DND-41 (cell line): ENCODE measurements around the gene PLAC1.

ENCODE experiments used
- ATAC-seq: fragments of 200-7000 bp; cut with Tn5 transposase; 3 replicates; pipeline ENCODE4 v1.9.1; 2021; ENCODE audit warnings: low read depth; ENCODE audit not compliant: insufficient read depth
- DNase-seq: peaks from one replicate; pipeline ENCODE4 v3.0.0-alpha.2; 2020
- H2AFZ ChIP-seq: 2 replicates; pipeline ENCODE4 v1.6.0; 2012; ENCODE audit warnings: low read depth, low read length
- H3K27ac ChIP-seq: 2 replicates; pipeline ENCODE4 v1.5.1; 2012; ENCODE audit warnings: low read length, inconsistent platforms
- H3K27me3 ChIP-seq: fragments of 200-600 bp; sonication (generic); 2 replicates; pipeline ENCODE4 v1.6.0; 2012; ENCODE audit warnings: low read length, mild to moderate bottlenecking, inconsistent platforms; ENCODE audit not compliant: insufficient read depth, poor library complexity
- H3K36me3 ChIP-seq: 2 replicates; pipeline ENCODE4 v1.5.1; 2012; ENCODE audit warnings: low read length, inconsistent platforms; ENCODE audit not compliant: insufficient read depth
- H3K4me1 ChIP-seq: 2 replicates; pipeline ENCODE4 v1.5.1; 2012; ENCODE audit warnings: mild to moderate bottlenecking, low read length; ENCODE audit not compliant: insufficient read depth
- H3K4me2 ChIP-seq: 2 replicates; pipeline ENCODE4 v1.6.0; 2012; ENCODE audit warnings: mild to moderate bottlenecking, moderate library complexity, low read length, inconsistent platforms; ENCODE audit not compliant: insufficient read depth
- H3K4me3 ChIP-seq, 2 experiments: fragments of 200-600 bp in 1 of 2; shearing (Covaris generic) in 1 of 2; 2 replicates each; pipeline ENCODE4 v1.5.1; 2012 to 2016; ENCODE audit warnings: inconsistent platforms in 2 of 2, low read length in 2 of 2, mild to moderate bottlenecking in 2 of 2, low read depth in 1 of 2, moderate library complexity in 1 of 2
- H3K79me2 ChIP-seq: 2 replicates; pipeline ENCODE4 v1.6.0; 2012; ENCODE audit warnings: low read length, inconsistent platforms; ENCODE audit not compliant: insufficient read depth
- H3K9ac ChIP-seq: 2 replicates; pipeline ENCODE4 v1.6.0; 2012; ENCODE audit warnings: low read depth, mild to moderate bottlenecking, inconsistent platforms, low read length, moderate library complexity
- H3K9me3 ChIP-seq: 2 replicates; pipeline ENCODE4 v1.5.1; 2012; ENCODE audit warnings: low read length, moderate library complexity, mild to moderate bottlenecking, inconsistent platforms; ENCODE audit not compliant: insufficient read depth, severe bottlenecking
- H4K20me1 ChIP-seq: 2 replicates; pipeline ENCODE4 v1.6.0; 2012; ENCODE audit warnings: low read length; ENCODE audit not compliant: insufficient read depth
- CTCF ChIP-seq: IDR thresholded peaks from 2 replicates; pipeline ENCODE4 v1.5.1; 2012; ENCODE audit warnings: borderline replicate concordance, low read length, moderate library complexity, mild to moderate bottlenecking; ENCODE audit not compliant: poor library complexity, severe bottlenecking; ENCODE audit errors: extremely low read depth
- EZH2 ChIP-seq: IDR thresholded peaks from 3 replicates; pipeline ENCODE4 v1.6.1; 2012; ENCODE audit warnings: borderline replicate concordance, low read depth, mild to moderate bottlenecking, moderate library complexity, low read length, inconsistent platforms; ENCODE audit not compliant: severe bottlenecking

PLAC1 gene

DNA sequence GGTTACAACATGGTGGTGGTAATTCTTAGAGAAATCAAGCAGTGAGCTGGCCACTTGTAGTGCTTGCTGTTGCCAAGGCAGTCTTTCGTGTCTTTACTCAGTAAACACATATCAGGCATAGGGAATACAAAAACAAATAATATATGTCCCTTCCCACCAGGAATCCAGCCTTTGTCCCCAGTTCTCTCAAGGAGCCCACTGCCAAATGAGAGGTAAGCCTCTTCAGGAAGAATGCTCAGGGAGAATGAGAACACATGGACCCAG lies 421 bp upstream of the PLAC1 start:
- H3K9me3 ChIP-seq, result no peaks in the 10 kb centered on the region
- H3K4me3 ChIP-seq, result no peak overlapping the region
- H2AFZ ChIP-seq, result no peak overlapping the region
- H3K27me3 ChIP-seq, result no peaks in the 10 kb centered on the region
- no peak overlapping the region for H3K9ac ChIP-seq
- no peaks in the 10 kb centered on the region for H4K20me1 ChIP-seq
- no peaks in the 10 kb centered on the region for H3K36me3 ChIP-seq
- H3K4me1 ChIP-seq, result no peaks in the 10 kb centered on the region
- H3K4me2 ChIP-seq, result no peak overlapping the region
- ATAC-seq (no peak), DNase-seq (no peak)
- no peak overlapping the region for H3K27ac ChIP-seq
- H3K79me2 ChIP-seq, result no peaks in the 10 kb centered on the region
- no peak for TF ChIP-seq CTCF
- no peak for TF ChIP-seq EZH2

DNA sequence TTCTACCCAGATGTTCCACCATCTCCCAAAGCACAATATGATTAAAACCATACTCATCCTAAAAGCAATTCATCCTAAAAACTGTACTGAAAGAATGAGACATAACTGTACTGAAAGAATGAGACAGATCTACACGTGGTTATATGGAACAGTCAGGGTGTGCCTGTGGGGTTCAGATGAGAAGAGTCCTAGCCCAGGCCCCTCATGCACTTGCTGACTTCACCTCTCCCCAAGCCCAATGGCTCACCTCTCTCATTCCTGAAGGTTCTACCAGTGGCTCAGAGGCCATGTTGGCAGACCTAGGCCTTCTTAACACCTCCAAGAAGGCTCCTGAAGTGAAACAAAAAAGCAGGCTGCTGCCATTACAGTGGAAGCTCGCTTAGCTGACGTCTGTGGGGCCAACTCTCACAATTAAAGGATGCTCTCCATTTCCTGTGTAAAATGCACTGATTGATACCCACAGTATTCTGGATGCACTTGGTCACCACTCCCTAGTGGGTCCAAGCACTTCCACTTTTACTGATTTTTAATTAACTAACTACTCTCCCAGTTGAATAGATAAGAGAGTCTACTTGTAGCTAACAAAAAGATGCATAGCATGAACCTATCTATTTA lies 3.8 kb downstream of the PLAC1 start:
- no peaks in the 10 kb centered on the region for H3K36me3 ChIP-seq
- H2AFZ ChIP-seq, result no peak overlapping the region
- DNase-seq, result no peak
- H3K4me1 ChIP-seq, result no peaks in the 10 kb centered on the region
- no peak overlapping the region for H3K9ac ChIP-seq
- H3K4me3 ChIP-seq, result no peak overlapping the region
- TF ChIP-seq CTCF (no peak), EZH2 (no peak)
- no peak overlapping the region for H3K4me2 ChIP-seq
- H3K27ac ChIP-seq, result no peak overlapping the region
- no peaks in the 10 kb centered on the region for H3K9me3 ChIP-seq
- no peaks in the 10 kb centered on the region for H4K20me1 ChIP-seq
- no peaks in the 10 kb centered on the region for H3K27me3 ChIP-seq
- H3K79me2 ChIP-seq, result no peaks in the 10 kb centered on the region
- no peak for ATAC-seq

DNA sequence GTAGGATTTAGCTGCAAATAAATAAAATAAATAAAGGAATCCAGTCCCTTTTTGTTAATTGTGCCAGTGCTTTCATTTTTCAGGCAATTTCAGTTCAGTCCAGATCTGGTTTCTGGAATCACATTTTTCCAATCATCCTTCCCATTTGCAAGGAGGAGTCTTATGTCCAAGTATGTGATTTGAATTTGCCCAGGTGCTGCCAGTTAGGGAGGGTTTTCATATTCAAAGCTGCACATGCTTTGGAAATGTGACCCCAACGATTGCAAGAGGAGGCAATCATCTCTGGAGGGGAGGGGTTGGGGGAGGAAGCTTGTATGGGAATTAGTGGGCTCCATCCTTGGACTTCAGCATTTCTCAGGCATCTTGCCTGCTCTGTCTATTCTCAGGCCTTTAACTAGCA lies 4.4 kb downstream of the PLAC1 start:
- H3K9ac ChIP-seq, result no peak overlapping the region
- no peaks in the 10 kb centered on the region for H4K20me1 ChIP-seq
- no peaks in the 10 kb centered on the region for H3K79me2 ChIP-seq
- H3K36me3 ChIP-seq, result no peaks in the 10 kb centered on the region
- ATAC-seq, result no peak
- no peak overlapping the region for H2AFZ ChIP-seq
- no peaks in the 10 kb centered on the region for H3K27me3 ChIP-seq
- H3K4me3 ChIP-seq, result no peak overlapping the region
- no peak overlapping the region for H3K4me2 ChIP-seq
- DNase-seq, result no peak
- TF ChIP-seq EZH2, result no peak
- no peaks in the 10 kb centered on the region for H3K9me3 ChIP-seq
- H3K4me1 ChIP-seq, result no peaks in the 10 kb centered on the region
- H3K27ac ChIP-seq, result no peak overlapping the region

DNA sequence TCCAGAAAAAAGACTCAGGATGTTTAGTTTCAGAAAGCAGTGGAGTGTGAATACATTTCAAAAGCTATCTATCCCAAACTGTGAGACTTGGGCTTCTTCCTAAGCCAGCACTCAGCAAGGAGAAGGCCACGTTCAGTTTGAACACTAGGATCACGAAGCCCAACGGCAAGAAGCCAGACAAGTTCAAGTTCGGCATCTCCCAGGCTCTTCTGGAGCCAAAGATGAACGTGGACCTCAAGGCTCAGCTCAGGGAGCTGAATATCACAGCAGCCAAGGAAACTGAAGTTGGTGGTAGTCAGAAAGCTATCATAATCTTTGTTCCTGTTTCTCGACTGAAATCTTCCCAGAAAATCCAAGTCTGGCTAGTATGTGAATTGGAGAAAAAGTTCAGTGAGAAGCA lies 7.6 kb downstream of the PLAC1 start:
- ATAC-seq, result no peak

More for the DNA sequence above, 7.6 kb downstream of the PLAC1 start:
- H3K27me3 ChIP-seq, result no peaks in the 10 kb centered on the region
- H3K79me2 ChIP-seq, result no peaks in the 10 kb centered on the region
- TF ChIP-seq CTCF (no peak), EZH2 (no peak)
- no peaks in the 10 kb centered on the region for H3K36me3 ChIP-seq
- H3K9me3 ChIP-seq, result no peaks in the 10 kb centered on the region
- H3K4me3 ChIP-seq, result no peak overlapping the region
- H3K27ac ChIP-seq, result no peak overlapping the region
- H3K4me1 ChIP-seq, result no peaks in the 10 kb centered on the region
- no peak overlapping the region for H2AFZ ChIP-seq
- no peak overlapping the region for H3K4me2 ChIP-seq
- no peak for DNase-seq
- no peaks in the 10 kb centered on the region for H4K20me1 ChIP-seq
- no peak overlapping the region for H3K9ac ChIP-seq
